SW480 (cell line): ENCODE data around the gene PDLIM3.
"Not testable (repeated sequence)": the region's sequence is repeated elsewhere in the genome, so short reads cannot be mapped to it uniquely, and the experiment has no call there.

ENCODE experiments used
- DNase-seq: peaks from one replicate; pipeline ENCODE4 v3.0.0-alpha.2; 2016; ENCODE audit warnings: low spot score

Gene PDLIM3

GRCh38 chr4:185554365-185555126 is 19.2 kb upstream of the PDLIM3 start:
- no peak for DNase-seq

GRCh38 chr4:185552254-185552653 is 16.9 kb upstream of the PDLIM3 start:
- DNase-seq, result peak; percentile 18

GRCh38 chr4:185550933-185551332 is 15.6 kb upstream of the PDLIM3 start:
- DNase-seq, result no peak

GRCh38 chr4:185549095-185549639 is 13.9 kb upstream of the PDLIM3 start:
- no peak for DNase-seq

- no peak for DNase-seq
Measured at GRCh38 chr4:185548587-185548986, 13.3 kb upstream of the PDLIM3 start.

GRCh38 chr4:185546335-185546734 is 11.0 kb upstream of the PDLIM3 start:
- DNase-seq, result no peak

- no peak for DNase-seq
Measured at GRCh38 chr4:185542626-185543315, 7.5 kb upstream of the PDLIM3 start.

- DNase-seq, result no peak
Measured at GRCh38 chr4:185541251-185541727, 6.0 kb upstream of the PDLIM3 start.

- DNase-seq, result no peak
Measured at GRCh38 chr4:185540487-185541120, 5.3 kb upstream of the PDLIM3 start.

GRCh38 chr4:185540040-185540439 is 4.7 kb upstream of the PDLIM3 start:
- no peak for DNase-seq

GRCh38 chr4:185538806-185539205 is 3.5 kb upstream of the PDLIM3 start:
- DNase-seq, result no peak

- no peak for DNase-seq
Measured at GRCh38 chr4:185536411-185536709, 1.1 kb upstream of the PDLIM3 start.

- DNase-seq, result peak; percentile 72
Measured at GRCh38 chr4:185535612-185536410, 504 bp upstream of the PDLIM3 start.

- DNase-seq, result peak; percentile 45
Measured at GRCh38 chr4:185534511-185534865, 819 bp downstream of the PDLIM3 start.

- DNase-seq, result no peak
Measured at GRCh38 chr4:185532795-185533324, 2.4 kb downstream of the PDLIM3 start.

- DNase-seq, result no peak
Measured at GRCh38 chr4:185532293-185532692, 3.0 kb downstream of the PDLIM3 start.

GRCh38 chr4:185531654-185532053 is 3.7 kb downstream of the PDLIM3 start:
- not testable (repeated sequence) for DNase-seq

GRCh38 chr4:185529413-185529812 is 5.9 kb downstream of the PDLIM3 start:
- no peak for DNase-seq

GRCh38 chr4:185524888-185525863 is 10.1 kb downstream of the PDLIM3 start:
- no peak for DNase-seq

GRCh38 chr4:185523862-185524261 is 11.4 kb downstream of the PDLIM3 start:
- DNase-seq, result no peak

GRCh38 chr4:185522451-185522850 is 12.9 kb downstream of the PDLIM3 start:
- no peak for DNase-seq
